Esophagus squamous epithelium (tissue), 4 donors: ENCODE measurements around the gene MMP2.

Experiments used
- CTCF ChIP-seq, 6 experiments: fragments of 450-650 bp in 4 of 6; fragments of 200-600 bp in 2 of 6; sonication (generic) in 2 of 6; IDR thresholded peaks; one replicate each; pipeline ENCODE4 v1.5.1; 2016 to 2019; ENCODE audit warnings: antibody characterized with exemption in 6 of 6, mild to moderate bottlenecking in 4 of 6, moderate library complexity in 4 of 6
- POLR2A ChIP-seq, 4 donors: fragments of 450-650 bp; IDR thresholded peaks; one replicate each; pipeline ENCODE4 v1.6.1; 2017; ENCODE audit warnings: antibody characterized with exemption in 4 of 4, mild to moderate bottlenecking in 4 of 4, moderate library complexity in 3 of 4

GRCh38 chr16:55469821-55470532, 9.0 kb upstream of the MMP2 start:
- TF ChIP-seq CTCF (IDR thresholded peaks at IDR 0.05) (no peak), POLR2A (IDR thresholded peaks at IDR 0.05) (no peak)
